LNCAP (cell line): ENCODE results near the gene CEACAM7.

Source experiments
- CTCF ChIP-seq: fragments of 450-650 bp; IDR thresholded peaks from 2 replicates; pipeline ENCODE4 v1.5.1; 2017; ENCODE audit warnings: mild to moderate bottlenecking

Gene CEACAM7

DNA sequence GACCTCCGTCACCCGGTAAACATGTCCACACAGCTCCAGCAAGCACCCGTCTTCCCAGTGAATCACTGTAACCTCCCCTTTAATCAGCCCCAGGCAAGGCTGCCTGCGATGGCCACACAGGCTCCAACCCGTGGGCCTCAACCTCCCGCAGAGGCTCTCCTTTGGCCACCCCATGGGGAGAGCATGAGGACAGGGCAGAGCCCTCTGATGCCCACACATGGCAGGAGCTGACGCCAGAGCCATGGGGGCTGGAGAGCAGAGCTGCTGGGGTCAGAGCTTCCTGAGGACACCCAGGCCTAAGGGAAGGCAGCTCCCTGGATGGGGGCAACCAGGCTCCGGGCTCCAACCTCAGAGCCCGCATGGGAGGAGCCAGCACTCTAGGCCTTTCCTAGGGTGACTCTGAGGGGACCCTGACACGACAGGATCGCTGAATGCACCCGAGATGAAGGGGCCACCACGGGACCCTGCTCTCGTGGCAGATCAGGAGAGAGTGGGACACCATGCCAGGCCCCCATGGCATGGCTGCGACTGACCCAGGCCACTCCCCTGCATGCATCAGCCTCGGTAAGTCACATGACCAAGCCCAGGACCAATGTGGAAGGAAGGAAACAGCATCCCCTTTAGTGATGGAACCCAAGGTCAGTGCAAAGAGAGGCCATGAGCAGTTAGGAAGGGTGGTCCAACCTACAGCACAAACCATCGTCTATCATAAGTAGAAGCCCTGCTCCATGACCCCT, 11.3 kb upstream of the CEACAM7 start:
- TF ChIP-seq CTCF, result no peak

GRCh38 chr19:41698746-41699230, 10.7 kb upstream of the CEACAM7 start:
- no peak for TF ChIP-seq CTCF

- no peak for TF ChIP-seq CTCF
Measured at GRCh38 chr19:41697198-41697855, 9.3 kb upstream of the CEACAM7 start.

GRCh38 chr19:41696402-41697197, 8.5 kb upstream of the CEACAM7 start:
- no peak for TF ChIP-seq CTCF

- no peak for TF ChIP-seq CTCF
Measured at GRCh38 chr19:41695745-41696144, 7.7 kb upstream of the CEACAM7 start.

DNA sequence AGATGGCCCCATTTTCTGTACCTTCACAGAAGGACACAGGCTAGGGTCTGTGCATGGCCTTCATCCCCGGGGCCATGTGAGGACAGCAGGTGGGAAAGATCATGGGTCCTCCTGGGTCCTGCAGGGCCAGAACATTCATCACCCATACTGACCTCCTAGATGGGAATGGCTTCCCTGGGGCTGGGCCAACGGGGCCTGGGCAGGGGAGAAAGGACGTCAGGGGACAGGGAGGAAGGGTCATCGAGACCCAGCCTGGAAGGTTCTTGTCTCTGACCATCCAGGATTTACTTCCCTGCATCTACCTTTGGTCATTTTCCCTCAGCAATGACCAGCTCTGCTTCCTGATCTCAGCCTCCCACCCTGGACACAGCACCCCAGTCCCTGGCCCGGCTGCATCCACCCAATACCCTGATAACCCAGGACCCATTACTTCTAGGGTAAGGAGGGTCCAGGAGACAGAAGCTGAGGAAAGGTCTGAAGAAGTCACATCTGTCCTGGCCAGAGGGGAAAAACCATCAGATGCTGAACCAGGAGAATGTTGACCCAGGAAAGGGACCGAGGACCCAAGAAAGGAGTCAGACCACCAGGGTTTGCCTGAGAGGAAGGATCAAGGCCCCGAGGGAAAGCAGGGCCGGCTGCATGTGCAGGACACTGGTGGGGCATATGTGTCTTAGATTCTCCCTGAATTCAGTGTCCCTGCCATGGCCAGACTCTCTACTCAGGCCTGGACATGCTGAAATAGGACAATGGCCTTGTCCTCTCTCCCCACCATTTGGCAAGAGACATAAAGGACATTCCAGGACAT, 7.0 kb upstream of the CEACAM7 start:
- TF ChIP-seq CTCF, result no peak

DNA sequence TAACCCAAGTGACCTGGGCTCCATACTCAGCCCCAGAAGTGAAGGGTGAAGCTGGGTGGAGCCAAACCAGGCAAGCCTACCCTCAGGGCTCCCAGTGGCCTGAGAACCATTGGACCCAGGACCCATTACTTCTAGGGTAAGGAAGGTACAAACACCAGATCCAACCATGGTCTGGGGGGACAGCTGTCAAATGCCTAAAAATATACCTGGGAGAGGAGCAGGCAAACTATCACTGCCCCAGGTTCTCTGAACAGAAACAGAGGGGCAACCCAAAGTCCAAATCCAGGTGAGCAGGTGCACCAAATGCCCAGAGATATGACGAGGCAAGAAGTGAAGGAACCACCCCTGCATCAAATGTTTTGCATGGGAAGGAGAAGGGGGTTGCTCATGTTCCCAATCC, 6.1 kb upstream of the CEACAM7 start:
- no peak for TF ChIP-seq CTCF
